22Rv1 (cell line): ENCODE data around the gene ARHGEF2.

ENCODE experiments used
- H3K27ac ChIP-seq: fragments of 450-650 bp; 2 replicates; pipeline ENCODE4 v1.5.1; 2017
- CTCF ChIP-seq: fragments of 450-650 bp; IDR thresholded peaks from 2 replicates; pipeline ENCODE4 v1.5.1; 2017; ENCODE audit warnings: mild to moderate bottlenecking
- ZFX ChIP-seq: fragments of 450-650 bp; IDR thresholded peaks from 2 replicates; pipeline ENCODE4 v1.6.1; 2017; ENCODE audit warnings: antibody characterized with exemption, borderline replicate concordance

ARHGEF2 gene

GRCh38 chr1:155968670-155969069 is 9.7 kb downstream of the ARHGEF2 start:
- H3K27ac ChIP-seq: no peak overlapping the region
- TF ChIP-seq CTCF (no peak), ZFX (no peak)

- H3K27ac ChIP-seq: no peak overlapping the region
- no peak for TF ChIP-seq ZFX
These were observed 10.3 kb downstream of the ARHGEF2 start for GRCh38 chr1:155968051-155968400.

DNA sequence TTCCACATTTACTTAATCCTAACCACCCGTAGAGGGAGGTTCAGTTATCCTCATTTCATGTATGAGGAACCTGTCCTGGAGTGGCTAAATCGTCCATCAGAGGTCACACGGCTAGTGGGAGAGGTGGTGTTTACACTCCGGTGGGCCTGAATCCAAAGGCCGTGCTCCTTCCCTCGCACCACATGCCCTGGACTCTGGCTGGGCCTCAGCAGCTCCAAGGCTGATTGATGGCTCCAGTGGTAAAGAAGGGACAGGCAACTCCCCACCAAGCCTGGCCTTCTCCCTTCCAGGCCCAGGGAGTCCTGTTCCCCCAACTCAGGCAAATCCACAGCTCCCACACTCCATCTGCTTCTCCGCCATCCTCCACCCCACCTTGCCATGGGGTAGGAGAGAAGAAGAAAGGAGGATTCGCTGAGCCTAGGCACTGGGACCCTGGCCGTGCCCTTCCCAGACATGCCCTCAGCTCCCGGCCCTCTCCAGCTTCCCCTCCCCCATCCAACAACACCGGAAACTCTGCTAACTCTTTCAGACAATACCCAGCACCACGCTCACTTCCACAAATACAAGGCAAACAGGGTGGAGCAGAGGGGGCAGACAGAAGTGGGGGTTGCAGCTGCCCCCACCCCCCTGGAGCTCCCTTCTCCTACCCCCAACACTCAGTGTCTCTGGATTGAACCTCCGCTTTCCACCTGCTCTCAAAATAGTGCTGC is 10.9 kb downstream of the ARHGEF2 start:
- no peak overlapping the region for H3K27ac ChIP-seq
- no peak for TF ChIP-seq CTCF
- TF ChIP-seq ZFX: no peak

DNA sequence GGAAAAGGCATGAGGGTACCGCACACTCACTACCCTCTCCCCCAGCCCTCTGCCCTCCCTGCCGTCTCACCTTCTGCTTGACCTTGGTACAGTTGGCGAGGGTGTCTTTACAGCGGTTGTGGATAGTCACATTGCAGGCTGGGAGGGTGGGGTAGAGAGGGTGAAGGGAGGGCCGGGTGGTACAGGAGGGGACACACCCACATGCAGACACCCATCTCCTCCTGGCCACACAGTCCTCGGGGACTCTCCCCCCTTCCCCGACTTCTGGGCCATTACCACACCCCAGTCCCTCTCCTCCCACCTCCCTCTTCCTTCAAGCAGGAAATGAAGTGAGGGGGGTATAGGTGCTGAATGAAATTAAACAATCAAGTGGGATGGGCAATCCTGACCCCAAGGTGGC is 11.6 kb downstream of the ARHGEF2 start:
- TF ChIP-seq ZFX (no peak), CTCF (no peak)
- no peak overlapping the region for H3K27ac ChIP-seq

DNA sequence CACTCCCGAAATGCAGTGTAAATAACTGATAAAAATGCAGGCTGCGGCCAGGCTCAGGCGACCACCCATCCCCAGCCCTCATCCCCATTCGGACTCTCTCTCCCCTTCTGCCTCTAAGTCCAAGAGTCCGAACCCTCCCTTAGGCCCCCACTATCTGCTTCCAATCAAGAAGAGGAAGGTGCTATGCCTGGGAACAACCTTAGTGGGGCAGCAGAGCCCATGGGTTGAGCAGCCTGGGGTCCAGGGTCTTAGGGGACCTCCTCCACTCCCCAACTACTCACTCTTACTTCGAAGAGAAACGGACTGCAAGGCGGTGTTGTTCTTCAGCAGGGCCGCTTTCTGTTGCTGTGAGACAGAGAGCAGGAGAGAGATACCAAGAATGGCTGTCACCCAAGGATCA is 12.2 kb downstream of the ARHGEF2 start:
- no peak overlapping the region for H3K27ac ChIP-seq

GRCh38 chr1:155964193-155964592 is 14.2 kb downstream of the ARHGEF2 start:
- no peak overlapping the region for H3K27ac ChIP-seq

More for the DNA sequence above, 12.2 kb downstream of the ARHGEF2 start:
- TF ChIP-seq ZFX (no peak), CTCF (peak; percentile 24; the same call in 1 of the 2 replicates)

GRCh38 chr1:155962599-155963211 is 15.6 kb downstream of the ARHGEF2 start:
- H3K27ac ChIP-seq: no peak overlapping the region
- no peak for TF ChIP-seq CTCF
- TF ChIP-seq ZFX: no peak

More at GRCh38 chr1:155964193-155964592, 14.2 kb downstream of the ARHGEF2 start:
- TF ChIP-seq CTCF: no peak
- TF ChIP-seq ZFX: no peak

GRCh38 chr1:155961937-155962336 is 16.4 kb downstream of the ARHGEF2 start:
- no peak overlapping the region for H3K27ac ChIP-seq
- TF ChIP-seq CTCF (no peak), ZFX (no peak)
